HG03457 (cell line): Measurements from ENCODE around the gene PHACTR3.

ENCODE experiments used
- ATAC-seq: cut with Tn5 transposase; IDR thresholded peaks from one replicate; pipeline ENCODE4 v1.9.1; 2021; ENCODE audit warnings: moderate number of reproducible peaks; ENCODE audit not compliant: unreplicated experiment

PHACTR3 gene

DNA sequence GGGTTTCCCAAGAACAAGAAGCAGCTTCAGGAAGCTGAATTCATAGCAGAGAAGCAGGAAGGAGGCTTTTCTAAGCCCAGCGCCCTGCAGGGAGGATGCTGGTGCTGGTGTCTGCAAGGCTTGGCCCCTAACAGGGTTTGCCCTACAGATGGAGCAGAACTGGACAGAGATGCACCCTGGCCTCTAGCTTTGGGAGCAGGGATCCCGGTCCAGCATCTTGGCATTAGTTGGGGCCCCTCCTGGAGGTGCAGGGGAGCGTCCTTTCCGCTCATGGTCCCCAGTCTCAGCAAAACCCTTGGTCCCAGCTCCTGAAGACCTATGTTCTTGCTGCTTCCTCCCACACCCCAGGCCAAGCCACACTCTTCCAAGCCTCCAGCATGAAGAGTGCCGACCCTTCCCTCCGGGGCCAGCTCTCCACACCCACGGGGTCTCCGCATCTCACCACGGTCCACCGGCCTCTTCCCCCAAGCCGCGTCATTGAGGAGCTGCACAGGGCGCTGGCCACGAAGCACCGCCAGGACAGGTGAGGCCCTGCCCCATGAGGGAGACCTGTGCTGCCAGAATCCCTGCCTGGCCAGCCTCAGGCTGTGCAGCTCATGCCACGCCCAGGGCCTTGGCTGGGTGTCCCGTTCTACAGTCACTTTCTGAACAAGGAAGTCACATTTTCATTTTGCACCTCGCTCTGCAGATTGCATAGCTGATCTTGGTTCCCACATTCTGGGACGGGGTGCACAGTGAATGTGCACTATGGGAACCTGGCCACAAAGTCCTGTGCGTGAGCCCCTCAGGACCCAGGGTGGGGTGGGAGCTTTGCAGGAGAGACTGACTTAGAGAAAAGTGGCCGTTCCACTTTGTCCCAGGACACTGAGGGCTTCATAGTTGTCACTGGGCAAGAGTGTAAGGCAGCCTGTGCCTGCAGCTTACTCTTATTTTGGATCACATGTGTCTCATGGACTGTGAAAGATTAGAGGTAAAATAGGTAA, 168.9 kb downstream of the PHACTR3 start:
- ATAC-seq = no peak

DNA sequence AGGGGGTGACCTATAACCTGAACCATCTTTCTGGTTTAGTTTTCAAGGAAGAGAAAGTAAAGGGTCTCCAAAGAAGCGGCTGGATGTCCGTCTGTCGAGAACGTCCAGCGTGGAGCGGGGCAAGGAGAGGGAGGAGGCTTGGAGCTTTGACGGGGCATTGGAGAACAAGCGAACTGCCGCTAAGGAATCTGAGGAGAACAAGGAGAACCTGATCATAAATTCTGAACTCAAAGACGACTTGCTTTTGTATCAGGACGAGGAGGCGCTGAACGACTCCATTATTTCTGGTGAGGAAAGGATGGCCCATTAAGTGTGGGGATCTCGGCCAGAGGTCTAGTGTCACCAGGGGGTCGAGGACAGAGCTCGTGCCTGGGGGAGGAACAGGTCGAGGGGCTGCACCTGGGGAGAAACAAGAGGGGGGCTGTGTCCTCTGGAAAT, 169.9 kb downstream of the PHACTR3 start:
- no peak for ATAC-seq

DNA sequence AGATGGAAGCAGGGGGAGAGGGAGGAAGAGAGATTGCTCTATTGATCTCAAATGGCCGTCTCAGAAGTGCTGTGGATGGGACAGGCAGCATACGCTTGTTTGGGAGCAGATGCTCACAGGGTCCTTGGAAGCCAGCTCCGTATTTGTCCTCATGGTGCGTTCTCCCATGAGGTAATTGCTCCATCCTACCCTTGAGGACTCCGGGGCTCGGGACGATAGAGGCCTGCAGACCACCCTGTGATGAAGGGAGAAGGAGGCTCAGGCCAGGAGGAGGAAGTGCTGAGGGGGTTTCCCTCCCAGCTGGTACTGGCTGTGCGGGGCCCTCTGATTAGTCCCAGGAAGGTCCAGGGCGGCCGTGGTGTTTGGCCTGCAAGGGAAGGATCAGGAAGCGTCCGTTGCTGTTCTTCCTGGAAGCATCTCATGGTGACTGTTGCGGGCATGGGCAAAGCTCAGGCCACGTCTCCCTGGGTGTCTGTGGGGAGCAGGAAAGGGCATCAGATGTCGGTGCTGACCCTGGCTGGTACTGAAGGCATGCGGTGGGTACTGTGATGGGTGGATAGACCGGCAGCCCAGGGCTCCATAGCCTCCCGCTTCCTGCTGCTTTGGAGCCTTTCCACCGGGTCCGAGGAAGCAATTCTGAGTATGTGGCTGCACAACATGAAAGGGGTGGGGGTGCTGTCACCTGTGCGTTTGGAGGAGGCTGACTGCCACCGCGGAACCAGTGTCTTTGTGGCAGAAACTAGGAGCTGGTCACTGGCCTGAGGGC, 170.8 kb downstream of the PHACTR3 start:
- no peak for ATAC-seq

DNA sequence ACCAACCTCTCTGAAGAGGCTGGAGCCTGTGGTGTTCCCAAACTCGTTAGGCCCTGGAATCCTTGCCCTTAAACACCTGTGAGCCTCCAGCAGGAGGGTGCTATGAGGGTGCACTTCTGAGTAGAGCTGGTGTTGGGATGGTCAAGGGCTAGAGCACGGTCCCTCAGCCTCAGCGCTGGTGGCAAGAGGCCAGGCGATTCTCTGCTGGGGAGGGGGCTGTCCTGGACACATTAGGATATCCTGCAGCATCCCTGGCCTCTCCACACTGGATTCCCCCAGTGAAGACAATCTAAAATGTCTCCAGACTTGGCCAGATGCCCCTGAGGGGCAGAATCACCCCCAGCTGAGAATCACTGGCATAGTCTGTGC, 171.3 kb downstream of the PHACTR3 start:
- ATAC-seq = no peak

DNA sequence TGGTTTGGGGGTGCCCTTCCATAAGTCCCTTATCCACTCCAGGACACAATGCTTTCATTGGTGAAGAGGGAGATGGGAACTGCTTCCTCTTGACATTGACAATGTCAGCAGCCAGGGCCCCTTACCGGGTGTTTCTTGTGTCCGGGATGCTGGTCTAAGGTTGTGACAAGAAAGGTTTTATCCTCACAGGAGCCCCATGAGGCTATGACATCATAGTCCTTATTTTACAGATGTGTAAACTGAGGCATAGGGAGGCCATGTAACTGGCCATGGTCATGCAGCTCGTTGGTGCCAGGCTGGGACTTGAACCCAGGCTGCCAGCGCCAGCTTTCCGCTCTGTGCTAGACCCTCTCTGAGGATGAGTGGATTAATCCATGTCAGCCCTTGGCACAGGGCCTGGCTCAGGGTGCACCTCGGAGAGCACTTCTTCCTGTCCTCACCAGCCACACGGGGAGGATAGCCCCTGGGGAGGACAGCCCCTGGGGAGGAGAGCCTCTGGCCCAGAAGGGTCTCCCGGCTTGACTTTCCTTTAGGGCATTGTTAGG, 171.8 kb downstream of the PHACTR3 start:
- ATAC-seq = no peak

DNA sequence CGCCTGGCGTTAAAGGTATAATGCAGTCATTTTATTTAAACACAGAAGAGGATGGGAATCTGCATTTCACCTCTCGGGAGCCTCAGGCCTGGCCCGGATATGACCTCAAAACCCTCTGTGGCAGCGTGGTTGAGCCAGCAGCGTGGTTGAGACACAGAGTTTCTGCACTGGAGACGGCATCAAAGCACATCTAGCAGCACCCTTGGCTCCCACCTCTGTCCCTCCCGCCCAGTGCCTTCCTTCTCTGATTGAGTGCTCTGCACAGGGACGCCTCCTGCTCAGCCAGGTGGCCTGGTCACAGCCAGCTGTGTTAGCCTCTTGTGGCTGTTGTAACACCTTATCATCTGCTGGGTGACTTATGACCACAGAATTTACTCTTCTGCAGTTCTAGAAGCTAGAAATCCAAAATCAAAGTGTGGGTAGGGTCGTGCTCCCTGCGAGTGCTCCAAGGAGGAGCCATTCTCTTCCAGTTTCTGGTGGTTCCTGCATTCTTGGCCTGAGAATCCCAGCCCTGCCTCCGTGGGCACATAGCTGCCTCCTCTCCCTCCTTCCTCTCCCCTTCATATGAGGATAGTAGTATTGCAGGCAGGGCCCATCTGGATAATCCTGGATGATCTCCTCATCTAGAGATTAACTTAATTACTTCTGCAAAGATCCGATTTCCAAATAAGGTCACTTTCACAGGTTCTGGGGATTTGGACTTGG, 172.4 kb downstream of the PHACTR3 start:
- no peak for ATAC-seq

DNA sequence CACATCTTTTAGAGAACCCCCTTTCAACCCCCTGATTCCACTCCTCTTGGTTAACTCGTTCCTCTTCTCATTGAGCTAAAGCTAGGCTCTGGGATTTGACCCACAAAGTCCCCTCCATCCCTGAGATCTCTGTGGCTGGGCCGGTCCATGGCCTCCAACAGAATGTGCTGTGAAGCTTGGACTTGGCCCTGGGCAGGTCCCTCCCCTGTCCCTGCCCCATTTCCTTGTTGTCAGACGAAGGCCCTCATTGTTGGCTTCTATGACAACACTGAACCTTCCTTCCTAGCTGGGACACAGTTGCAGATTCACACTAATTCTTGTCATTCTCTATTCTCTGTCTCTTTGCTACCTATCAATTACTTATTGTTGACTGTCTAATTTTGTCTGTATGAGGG, 173.0 kb downstream of the PHACTR3 start:
- ATAC-seq = no peak

DNA sequence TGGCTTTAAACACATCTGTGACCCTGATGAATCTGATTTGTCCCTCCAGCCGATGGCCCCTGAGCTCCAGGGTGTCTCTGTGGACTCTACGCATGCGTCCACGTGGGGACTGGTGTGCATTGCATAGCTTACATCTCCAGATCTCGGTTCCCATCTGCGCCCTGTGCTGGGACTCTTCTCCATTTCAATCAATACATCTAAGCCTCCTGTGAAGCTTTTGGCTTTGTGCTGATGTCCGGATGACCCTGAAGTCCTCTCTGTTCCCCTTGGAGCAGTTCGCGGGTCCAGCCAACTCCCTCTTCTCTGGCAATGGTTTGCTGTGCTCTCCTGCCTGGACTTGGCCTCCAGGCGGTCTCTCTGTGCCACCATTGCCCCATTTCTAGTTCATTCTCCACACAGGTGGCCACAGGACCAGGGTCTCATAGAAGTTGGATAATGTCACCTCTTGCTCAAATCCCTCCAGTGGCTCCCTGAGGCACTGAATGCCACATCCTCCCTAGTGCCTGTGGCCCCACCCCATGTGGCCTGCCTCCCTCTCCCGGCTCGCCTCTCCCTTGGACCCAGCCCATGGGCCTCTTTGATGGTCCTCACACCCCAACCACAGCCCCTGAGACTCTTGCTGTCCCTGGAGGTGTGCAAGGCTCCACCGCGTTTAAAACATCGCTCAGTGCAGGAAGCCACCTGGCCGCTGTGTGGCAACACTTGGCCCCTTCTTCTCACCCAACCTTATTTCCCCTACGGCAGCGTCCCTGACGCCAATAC, 173.7 kb downstream of the PHACTR3 start:
- ATAC-seq = no peak

DNA sequence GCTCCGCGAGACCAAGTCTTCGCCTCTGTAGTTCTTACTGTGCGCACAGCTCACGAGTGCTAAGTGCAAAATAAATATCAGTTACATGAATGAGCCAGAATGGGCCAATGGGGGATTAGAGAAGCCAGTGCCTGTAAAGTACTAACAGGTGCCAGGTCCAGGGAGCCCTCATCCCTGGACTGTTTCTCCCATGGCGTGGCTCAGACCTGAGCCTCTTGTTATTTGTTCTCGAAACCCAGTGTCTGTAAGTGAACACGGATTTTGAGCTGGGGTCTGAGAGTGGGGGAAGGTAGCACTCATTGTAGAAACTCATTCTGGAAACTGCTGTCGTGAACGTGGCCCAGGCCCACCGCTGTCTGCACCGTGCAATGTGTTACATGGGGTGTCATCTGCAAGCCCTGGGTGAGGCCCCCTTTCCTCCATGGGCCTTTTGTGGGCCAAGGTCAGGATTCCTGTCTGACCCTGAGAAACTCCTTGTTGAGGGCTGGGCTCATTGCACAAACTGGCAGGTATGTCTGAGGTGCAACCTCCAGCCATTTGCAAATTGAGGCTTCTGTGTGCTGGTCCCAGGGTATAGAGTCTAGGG, 174.4 kb downstream of the PHACTR3 start:
- no peak for ATAC-seq

DNA sequence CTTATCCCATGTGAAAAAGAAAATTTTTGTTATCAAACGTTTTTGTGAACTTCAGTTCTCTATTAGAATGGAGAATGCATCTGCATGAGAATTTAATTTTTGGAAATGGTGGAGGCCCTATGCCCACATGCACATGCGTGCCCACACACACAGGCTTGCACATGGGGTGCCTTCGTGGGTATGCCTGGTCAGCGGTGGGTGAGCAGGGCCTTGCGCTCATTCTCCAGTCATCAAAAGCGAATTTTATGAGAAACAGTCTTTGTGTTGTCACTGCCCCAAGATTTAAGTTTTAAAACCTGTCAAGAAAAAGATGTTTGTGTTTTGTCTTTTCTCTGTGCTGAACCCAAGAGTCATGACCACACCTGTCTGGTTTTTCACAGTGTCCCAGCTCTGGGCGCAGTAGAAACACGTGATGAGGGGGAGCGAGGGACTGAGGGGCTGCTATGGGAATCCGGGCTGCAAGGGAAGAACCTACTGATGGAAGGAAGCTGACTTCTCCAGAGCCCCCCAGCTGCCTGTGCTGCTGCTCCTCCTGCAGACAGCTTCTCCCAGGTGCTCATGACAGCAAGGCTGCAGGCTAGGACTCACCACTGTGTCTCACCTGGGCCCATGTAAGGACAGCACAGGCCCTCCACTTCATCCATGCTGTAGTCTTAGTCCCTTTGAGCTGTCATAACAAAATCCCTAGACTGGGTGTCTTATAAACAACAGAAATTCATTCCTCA, 175.5 kb downstream of the PHACTR3 start:
- ATAC-seq = no peak

DNA sequence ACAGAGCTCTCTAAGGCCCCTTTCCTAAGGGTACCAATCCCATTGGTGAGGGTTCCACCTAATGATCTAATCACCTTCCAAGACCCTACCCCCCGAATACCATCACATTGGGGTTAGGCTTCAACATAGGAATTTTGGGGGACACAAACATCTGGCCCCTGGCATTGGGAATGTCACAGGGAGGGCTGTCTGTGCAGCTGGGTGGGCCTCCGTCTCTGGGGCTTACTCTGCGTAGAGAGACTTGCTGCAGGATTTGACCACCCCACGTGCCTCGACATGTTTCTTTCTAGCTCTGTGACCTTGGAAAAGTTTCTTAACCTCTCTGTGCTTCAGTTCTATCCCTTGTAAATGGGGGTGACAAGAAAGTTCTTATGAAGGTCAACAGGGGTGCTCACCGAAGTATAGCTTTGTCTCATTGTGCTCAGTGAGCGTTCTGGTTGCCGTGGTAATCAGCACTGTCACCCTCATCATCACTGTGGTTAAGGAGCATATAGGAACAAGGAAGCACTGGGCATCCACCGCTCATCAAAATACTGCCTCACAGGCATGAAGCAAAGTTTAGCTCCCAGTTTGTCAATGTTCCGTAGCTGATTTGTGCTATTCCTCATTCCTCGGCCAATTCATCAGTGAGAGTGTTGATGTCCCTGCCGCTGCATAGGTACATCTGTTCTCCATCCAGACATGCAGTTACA, 176.3 kb downstream of the PHACTR3 start:
- ATAC-seq = no peak

DNA sequence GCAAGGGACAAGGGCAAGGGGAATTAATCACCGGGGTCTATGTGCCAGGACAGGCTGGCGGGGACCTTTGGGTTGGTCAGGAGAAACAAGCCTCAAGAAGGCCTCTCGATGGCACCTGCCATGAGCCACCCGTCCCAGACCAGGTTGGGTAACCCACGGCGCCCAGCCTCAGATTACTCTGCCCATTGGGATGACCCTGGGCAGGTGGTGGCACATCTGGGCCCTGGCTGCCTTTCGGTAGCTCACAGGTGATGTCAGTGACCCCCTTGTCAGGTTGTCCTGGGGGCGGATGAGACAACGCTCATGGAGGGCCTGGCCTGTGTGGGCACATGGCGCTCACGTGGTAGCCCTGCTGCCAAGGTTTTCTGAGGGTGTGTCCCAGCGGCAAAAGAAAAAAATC, 176.9 kb downstream of the PHACTR3 start:
- ATAC-seq = no peak

DNA sequence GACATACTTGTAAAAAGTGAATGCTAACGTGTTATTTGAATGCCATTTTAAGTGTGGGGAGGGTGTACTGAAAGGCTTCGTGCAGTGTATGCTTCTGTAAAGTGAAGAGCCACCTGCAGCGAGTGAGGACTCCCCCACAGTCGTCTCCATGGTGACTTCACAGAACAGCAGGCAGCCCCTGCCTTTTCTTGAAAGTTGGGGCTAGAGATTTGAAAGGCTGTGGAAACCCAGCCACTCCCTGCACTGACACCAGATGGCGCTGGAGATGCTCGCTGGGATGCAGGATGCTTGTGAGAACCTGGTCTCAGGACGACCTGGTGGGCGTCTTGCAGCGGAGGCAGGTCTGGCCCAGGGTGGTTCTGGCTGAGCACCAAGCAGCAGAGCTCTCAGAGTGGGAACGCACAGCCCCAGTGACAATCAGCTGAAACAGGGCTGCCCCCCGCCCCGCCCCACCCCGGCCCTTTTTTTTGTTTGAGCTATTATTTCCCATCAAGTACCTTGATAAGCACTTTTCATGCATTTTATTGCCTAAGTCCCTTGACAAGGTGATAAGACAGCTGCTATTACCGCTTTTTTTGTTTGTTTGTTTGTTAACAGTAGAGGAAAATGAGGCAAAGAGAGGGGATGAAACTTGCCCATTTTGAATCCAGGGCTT, 178.8 kb downstream of the PHACTR3 start:
- ATAC-seq = no peak

DNA sequence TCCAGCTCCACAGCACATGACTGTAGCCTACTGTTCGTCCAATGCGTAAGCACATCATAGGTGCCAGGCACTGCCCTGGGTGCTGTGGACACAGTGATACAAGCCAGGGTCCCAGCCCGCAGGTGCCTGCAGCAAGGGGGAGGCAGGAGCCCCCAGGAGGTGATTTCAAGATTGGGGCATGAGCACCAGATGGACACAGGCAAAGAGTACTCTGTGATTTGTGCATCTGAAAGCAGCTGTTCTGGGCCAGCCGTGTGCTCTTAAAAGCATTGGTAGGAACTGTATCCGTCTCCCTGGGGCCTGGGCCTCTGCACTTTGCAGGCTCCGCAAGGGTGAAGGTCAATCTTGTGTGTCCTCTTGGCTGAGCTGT, 179.3 kb downstream of the PHACTR3 start:
- ATAC-seq = no peak

DNA sequence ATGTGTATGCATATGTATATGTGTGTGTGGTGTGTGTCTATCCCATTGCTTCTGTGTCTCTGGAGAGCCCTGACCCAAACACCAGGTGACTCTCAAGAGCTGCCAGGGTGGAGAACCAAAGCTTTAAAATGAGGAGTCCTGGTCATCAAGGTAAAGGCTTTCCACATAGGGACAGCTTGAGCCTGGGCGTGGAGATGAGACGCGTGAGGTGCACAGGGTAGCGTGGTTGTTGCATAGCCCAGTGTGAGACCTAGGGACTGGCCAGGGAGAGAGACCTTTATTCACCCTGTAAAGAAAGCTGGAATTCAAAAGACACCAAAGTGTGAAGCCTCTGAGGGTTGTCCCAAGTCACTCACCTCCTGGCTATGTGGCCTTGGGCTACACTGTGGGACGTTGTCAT, 180.0 kb downstream of the PHACTR3 start:
- ATAC-seq = no peak

DNA sequence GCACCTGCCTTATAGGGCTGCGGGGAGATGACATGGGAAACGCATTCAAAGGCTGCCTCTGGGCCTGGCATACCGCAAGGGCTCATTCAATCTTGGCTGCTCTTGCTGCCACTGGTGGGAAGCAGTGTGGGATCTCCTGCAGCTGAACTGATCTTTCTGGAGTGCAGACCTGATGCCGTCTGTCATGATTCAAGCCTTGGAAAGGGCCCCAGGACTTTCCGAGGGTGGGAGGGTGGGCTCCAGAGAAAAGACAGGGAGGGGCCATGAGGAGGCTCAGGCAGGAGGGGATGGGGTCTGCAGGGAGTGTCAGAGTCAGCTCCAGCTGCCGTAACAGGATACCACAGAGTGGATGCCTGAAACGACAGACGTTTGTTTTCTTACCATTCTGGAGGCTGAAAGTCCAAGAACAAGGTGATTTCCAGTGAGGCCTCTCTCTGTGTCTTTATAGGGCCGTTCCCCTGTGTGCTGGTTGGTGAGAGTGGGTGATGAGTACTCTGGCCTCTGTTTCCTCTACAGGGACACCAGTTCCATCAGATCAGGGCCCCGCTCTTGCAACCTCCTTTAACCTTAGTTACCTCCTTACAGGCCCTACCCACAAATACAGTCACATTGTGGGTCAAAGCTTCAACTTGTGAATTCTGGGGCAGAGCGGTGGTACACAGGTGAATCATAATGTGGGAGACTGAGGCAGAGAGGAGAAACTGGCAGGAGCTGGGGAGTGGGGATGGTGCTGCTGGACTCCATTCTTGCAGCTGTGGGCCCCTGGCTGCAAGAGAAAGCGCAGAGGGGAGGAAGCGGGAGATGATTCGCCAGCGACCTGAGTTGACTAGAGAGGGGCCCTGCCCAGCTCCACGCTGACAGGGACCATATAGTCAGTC, 180.7 kb downstream of the PHACTR3 start:
- no peak for ATAC-seq

DNA sequence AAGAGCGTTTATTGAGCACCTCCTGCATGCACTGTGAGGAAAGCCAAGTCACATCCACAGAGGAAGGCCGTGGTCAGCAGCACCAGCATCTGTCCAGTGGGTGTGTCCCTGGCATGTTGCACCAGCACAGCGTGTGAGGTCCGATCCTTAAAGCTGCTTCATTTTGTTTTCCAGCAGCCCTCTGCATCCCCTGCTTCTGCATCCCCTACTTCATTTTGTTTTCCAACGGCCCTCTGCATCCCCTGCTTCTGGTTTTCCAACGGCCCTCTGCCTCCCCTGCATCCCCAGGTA, 181.3 kb downstream of the PHACTR3 start:
- no peak for ATAC-seq
